CD14-positive monocyte (primary cell): ENCODE results near the gene DIS3L2. TPM values are rescaled to one million over a fixed set of nuclear protein-coding genes. Genes with fewer than 3 reads are reported as not detected.

Experiments
- DNase-seq, 3 donors: peaks; one replicate each; pipeline ENCODE4 v3.0.0-alpha.2; 2011 to 2022
- H2AFZ ChIP-seq: 2 replicates; pipeline ENCODE4 v1.6.0; 2012; ENCODE audit warnings: mild to moderate bottlenecking, low read depth, low read length, inconsistent platforms; ENCODE audit not compliant: insufficient read depth, poor library complexity, severe bottlenecking
- H3K27ac ChIP-seq, 2 donors: 1 replicate in 1 of 2; 2 replicates in 1 of 2; pipeline ENCODE4 v1.5.1; 2012 to 2013; ENCODE audit warnings: low read length in 2 of 2, control low read depth in 1 of 2, inconsistent platforms in 1 of 2, low read depth in 1 of 2, mild to moderate bottlenecking in 1 of 2
- H3K27me3 ChIP-seq, 2 donors: one replicate each; pipeline versions ENCODE4 v1.6.0 to v1.6.1; 2011 to 2013; ENCODE audit warnings: low read length in 2 of 2; ENCODE audit not compliant: control insufficient read depth in 2 of 2, insufficient read depth in 2 of 2
- H3K36me3 ChIP-seq, 2 donors: replicated peaks in 1 of 2; 1 replicate in 1 of 2; 2 replicates in 1 of 2; pipeline versions ENCODE4 v1.5.1 to v1.6.1; 2012 to 2013; ENCODE audit warnings: low read length in 2 of 2, control low read depth in 1 of 2, inconsistent platforms in 1 of 2, mild to moderate bottlenecking in 1 of 2; ENCODE audit not compliant: insufficient read depth in 2 of 2, control insufficient read depth in 1 of 2
- H3K4me1 ChIP-seq, 2 donors: 1 replicate in 1 of 2; 2 replicates in 1 of 2; pipeline versions ENCODE4 v1.5.1 to v1.6.1; 2012 to 2013; ENCODE audit warnings: low read length in 2 of 2, control low read depth in 1 of 2, inconsistent platforms in 1 of 2, mild to moderate bottlenecking in 1 of 2, moderate library complexity in 1 of 2; ENCODE audit not compliant: insufficient read depth in 2 of 2, control insufficient read depth in 1 of 2
- H3K4me2 ChIP-seq: replicated peaks from 2 replicates; pipeline ENCODE3; 2012; ENCODE audit warnings: low read length, moderate library complexity, mild to moderate bottlenecking; ENCODE audit not compliant: poor library complexity, severe bottlenecking; ENCODE audit errors: extremely low read depth
- H3K4me3 ChIP-seq, 3 experiments: fragments of 200-600 bp in 1 of 3; sonication (generic) in 1 of 3; replicated peaks in 1 of 3; 1 replicate in 2 of 3; 2 replicates in 1 of 3; pipeline ENCODE4 v1.5.1; 2011 to 2013; ENCODE audit warnings: low read length in 3 of 3, mild to moderate bottlenecking in 3 of 3, control low read depth in 2 of 3, low read depth in 2 of 3, inconsistent platforms in 1 of 3, moderate library complexity in 1 of 3
- H3K79me2 ChIP-seq: 2 replicates; pipeline ENCODE4 v1.6.0; 2012; ENCODE audit warnings: mild to moderate bottlenecking, control low read depth, inconsistent platforms, low read length, moderate library complexity; ENCODE audit not compliant: insufficient read depth
- H3K9ac ChIP-seq: 2 replicates; pipeline ENCODE4 v1.6.0; 2017; ENCODE audit warnings: low read length, mild to moderate bottlenecking; ENCODE audit not compliant: insufficient read depth, poor library complexity, severe bottlenecking
- H3K9me3 ChIP-seq, 2 donors: replicated peaks in 1 of 2; 1 replicate in 1 of 2; 2 replicates in 1 of 2; pipeline versions ENCODE4 v1.5.1 to v1.6.1; 2012 to 2013; ENCODE audit warnings: low read length in 2 of 2, control low read depth in 1 of 2; ENCODE audit not compliant: control insufficient read depth in 1 of 2, insufficient read depth in 1 of 2
- H4K20me1 ChIP-seq: 2 replicates; pipeline ENCODE4 v1.6.0; 2012; ENCODE audit warnings: mild to moderate bottlenecking, low read length, control low read depth, moderate library complexity; ENCODE audit not compliant: insufficient read depth
- H3K27ac Mint-ChIP-seq, 7 donors: one replicate each; pipeline ENCODE4 v1.8.0; 2020; ENCODE audit warnings: mild to moderate bottlenecking in 7 of 7, mixed read lengths in 7 of 7, moderate library complexity in 6 of 7, inconsistent platforms in 2 of 7
- H3K27me3 Mint-ChIP-seq, 3 donors: one replicate each; pipeline ENCODE4 v1.8.0; 2021 to 2022; ENCODE audit warnings: low read depth in 3 of 3, mild to moderate bottlenecking in 3 of 3, mixed read lengths in 3 of 3, moderate library complexity in 3 of 3, inconsistent platforms in 1 of 3
- H3K36me3 Mint-ChIP-seq, 2 donors: one replicate each; pipeline ENCODE4 v1.8.0; 2020; ENCODE audit warnings: mixed read lengths in 2 of 2, inconsistent platforms in 1 of 2, mild to moderate bottlenecking in 1 of 2
- H3K4me1 Mint-ChIP-seq: one replicate; pipeline ENCODE4 v1.8.0; 2020; ENCODE audit warnings: mild to moderate bottlenecking, mixed read lengths
- H3K4me3 Mint-ChIP-seq, 2 donors: one replicate each; pipeline ENCODE4 v1.8.0; 2020; ENCODE audit warnings: mild to moderate bottlenecking in 2 of 2, mixed read lengths in 2 of 2, moderate library complexity in 1 of 2
- H3K9me3 Mint-ChIP-seq, 7 donors: one replicate each; pipeline ENCODE4 v1.8.0; 2020 to 2022; ENCODE audit warnings: mixed read lengths in 7 of 7, mild to moderate bottlenecking in 6 of 7, moderate library complexity in 6 of 7, inconsistent platforms in 2 of 7
- WGBS: methylation state at CpG from one replicate; pipeline ENCODE4 v1.1.5; 2013; ENCODE audit warnings: missing lambda C conversion rate; ENCODE audit not compliant: insufficient coverage; 5-methylcytosine and 5-hydroxymethylcytosine counted together
- intact Hi-C, 2 donors: fragments of 100-400 bp; cut with micrococcal nuclease; formaldehyde crosslinking; loops; one replicate each; pipeline versions ENCODE4 v1.15.0 to v1.15.1; 2023
- polyA plus RNA-seq, 3 donors: library from polyadenylated mRNA; depleted of rRNA in 1 of 3; unstranded in 2 of 3; stranded (reverse) in 1 of 3; fragments of 300-500 nt in 2 of 3; fragments of >200 nt in 1 of 3; fragmentation: Illumina TruSeq in 2 of 3; gene quantifications; 1 replicate in 2 of 3; 2 replicates in 1 of 3; pipeline ENCODE4 v1.2.3, GENCODE V29; 2012 to 2021
- TF ChIP-seq, protein P1 (sequence below): fragments of 200-600 bp; IDR thresholded peaks from one replicate; pipeline ENCODE4 v1.8.0; 2022; ENCODE audit warnings: antibody characterized with exemption, mild to moderate bottlenecking

DIS3L2 gene
- polyA plus RNA-seq, 3 donors = 6.0 to 21.7 (median 6.4) TPM

- DNase-seq = no peak
- H3K79me2 ChIP-seq = no peaks in the 10 kb centered on the region
- no peaks in the 10 kb centered on the region for H3K4me1 ChIP-seq
- intact Hi-C loops = no loop called here
- H3K9ac ChIP-seq = no peak overlapping the region
- H4K20me1 ChIP-seq = no peaks in the 10 kb centered on the region
- H3K4me3 ChIP-seq = no peak overlapping the region
- Mint-ChIP-seq H3K4me1 (no peaks in the 10 kb centered on the region), H3K27me3 (peaks cover 0 to 1% (median 0%) of the 10 kb centered on the region in 3 donors), H3K9me3 (peaks cover 0 to 1% (median 0%) of the 10 kb centered on the region in 7 donors), H3K36me3 (peaks cover 13 to 17% of the 10 kb centered on the region in 2 donors), H3K4me3 (no peak overlapping the region), H3K27ac (no peak overlapping the region)
- H3K36me3 ChIP-seq = peaks cover 0 to 5% of the 10 kb centered on the region in 2 donors
- no peaks in the 10 kb centered on the region for H3K9me3 ChIP-seq
- WGBS = 100% methylated on average over 1 of the region's 4 CpGs
- H2AFZ ChIP-seq = no peak overlapping the region
- no peak overlapping the region for H3K27ac ChIP-seq
- TF ChIP-seq, protein P1, sequence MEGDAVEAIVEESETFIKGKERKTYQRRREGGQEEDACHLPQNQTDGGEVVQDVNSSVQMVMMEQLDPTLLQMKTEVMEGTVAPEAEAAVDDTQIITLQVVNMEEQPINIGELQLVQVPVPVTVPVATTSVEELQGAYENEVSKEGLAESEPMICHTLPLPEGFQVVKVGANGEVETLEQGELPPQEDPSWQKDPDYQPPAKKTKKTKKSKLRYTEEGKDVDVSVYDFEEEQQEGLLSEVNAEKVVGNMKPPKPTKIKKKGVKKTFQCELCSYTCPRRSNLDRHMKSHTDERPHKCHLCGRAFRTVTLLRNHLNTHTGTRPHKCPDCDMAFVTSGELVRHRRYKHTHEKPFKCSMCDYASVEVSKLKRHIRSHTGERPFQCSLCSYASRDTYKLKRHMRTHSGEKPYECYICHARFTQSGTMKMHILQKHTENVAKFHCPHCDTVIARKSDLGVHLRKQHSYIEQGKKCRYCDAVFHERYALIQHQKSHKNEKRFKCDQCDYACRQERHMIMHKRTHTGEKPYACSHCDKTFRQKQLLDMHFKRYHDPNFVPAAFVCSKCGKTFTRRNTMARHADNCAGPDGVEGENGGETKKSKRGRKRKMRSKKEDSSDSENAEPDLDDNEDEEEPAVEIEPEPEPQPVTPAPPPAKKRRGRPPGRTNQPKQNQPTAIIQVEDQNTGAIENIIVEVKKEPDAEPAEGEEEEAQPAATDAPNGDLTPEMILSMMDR = no peak
- H3K27me3 ChIP-seq = no peaks in the 10 kb centered on the region
- H3K4me2 ChIP-seq = no peak overlapping the region
Observed at GRCh38 chr2:232049350-232049749, 87.8 kb downstream of the DIS3L2 start.

GRCh38 chr2:232052591-232052990, 91.1 kb downstream of the DIS3L2 start:
- intact Hi-C loops = no loop called here
- no peak overlapping the region for H3K4me3 Mint-ChIP-seq
- no peaks in the 10 kb centered on the region for H3K4me1 ChIP-seq
- no peaks in the 10 kb centered on the region for H3K9me3 ChIP-seq
- no peak for DNase-seq
- H3K4me3 ChIP-seq = no peak overlapping the region
- 100% methylated on average over 1 of the region's 2 CpGs for WGBS
- H3K27me3 Mint-ChIP-seq = peaks cover 0 to 1% (median 0%) of the 10 kb centered on the region in 3 donors
- H3K4me2 ChIP-seq = no peak overlapping the region
- H3K27me3 ChIP-seq = no peaks in the 10 kb centered on the region
- H3K9me3 Mint-ChIP-seq = peaks cover 0 to 3% (median 1%) of the 10 kb centered on the region in 7 donors
- H3K9ac ChIP-seq = no peak overlapping the region
- no peaks in the 10 kb centered on the region for H4K20me1 ChIP-seq
- H3K27ac ChIP-seq = no peak overlapping the region
- no peaks in the 10 kb centered on the region for H3K36me3 ChIP-seq
- H3K4me1 Mint-ChIP-seq = no peaks in the 10 kb centered on the region
- H3K36me3 Mint-ChIP-seq = peaks cover 11 to 12% of the 10 kb centered on the region in 2 donors
- H3K27ac Mint-ChIP-seq = no peak overlapping the region
- no peak overlapping the region for H2AFZ ChIP-seq
- no peaks in the 10 kb centered on the region for H3K79me2 ChIP-seq
- TF ChIP-seq, protein P1 = no peak
